Osteoblast (primary cell): ENCODE results near the gene PRG3. TPM values are rescaled to one million over a fixed set of nuclear protein-coding genes. Genes with fewer than 3 reads are reported as not detected.

Source experiments
- DNase-seq: peaks from one replicate; pipeline ENCODE4 v3.0.0; 2011; ENCODE audit warnings: low spot score, mixed read lengths; ENCODE audit not compliant: insufficient read length; ENCODE audit errors: missing footprints
- H2AFZ ChIP-seq: 2 replicates; pipeline ENCODE4 v1.6.0; 2011; ENCODE audit warnings: mild to moderate bottlenecking, low read length
- H3K27ac ChIP-seq: 2 replicates; pipeline ENCODE4 v1.5.1; 2011; ENCODE audit warnings: mild to moderate bottlenecking, low read depth, low read length, moderate library complexity
- H3K27me3 ChIP-seq: 2 replicates; pipeline ENCODE4 v1.6.0; 2012; ENCODE audit warnings: mild to moderate bottlenecking, control low read depth, inconsistent platforms, low read length, moderate library complexity; ENCODE audit not compliant: insufficient read depth
- H3K36me3 ChIP-seq: 2 replicates; pipeline ENCODE4 v1.5.1; 2011; ENCODE audit warnings: mild to moderate bottlenecking, low read length, control low read depth, moderate library complexity; ENCODE audit not compliant: insufficient read depth
- H3K4me1 ChIP-seq: 2 replicates; pipeline ENCODE4 v1.5.1; 2011; ENCODE audit warnings: mild to moderate bottlenecking, low read length, control low read depth, moderate library complexity; ENCODE audit not compliant: insufficient read depth
- H3K4me2 ChIP-seq: 2 replicates; pipeline ENCODE4 v1.6.0; 2011; ENCODE audit warnings: mild to moderate bottlenecking, low read length; ENCODE audit not compliant: insufficient read depth
- H3K4me3 ChIP-seq: fragments of 200-600 bp; sonication (generic); 3 replicates; pipeline ENCODE4 v1.5.1; 2012; ENCODE audit warnings: mild to moderate bottlenecking, low read length, inconsistent platforms; ENCODE audit not compliant: insufficient read depth
- H3K79me2 ChIP-seq: 2 replicates; pipeline ENCODE4 v1.6.0; 2012; ENCODE audit warnings: mild to moderate bottlenecking, low read length, control low read depth, inconsistent platforms; ENCODE audit not compliant: insufficient read depth
- H3K9me3 ChIP-seq: 2 replicates; pipeline ENCODE4 v1.5.1; 2011; ENCODE audit warnings: low read depth, low read length, control low read depth
- H4K20me1 ChIP-seq: 2 replicates; pipeline ENCODE4 v1.6.0; 2012; ENCODE audit warnings: mild to moderate bottlenecking, low read length, control low read depth; ENCODE audit not compliant: insufficient read depth
- CTCF ChIP-seq: IDR thresholded peaks from 2 replicates; pipeline ENCODE4 v1.5.1; 2011; ENCODE audit warnings: mild to moderate bottlenecking, low read depth, low read length, moderate library complexity; ENCODE audit errors: extremely low read depth
- total RNA-seq: library from RNA; depleted of rRNA; stranded (reverse); fragments of >200 nt; gene quantifications from 2 replicates; pipeline ENCODE4 v1.2.3, GENCODE V29; 2012

The PRG3 gene
- total RNA-seq, 1 donor: not detected

DNA sequence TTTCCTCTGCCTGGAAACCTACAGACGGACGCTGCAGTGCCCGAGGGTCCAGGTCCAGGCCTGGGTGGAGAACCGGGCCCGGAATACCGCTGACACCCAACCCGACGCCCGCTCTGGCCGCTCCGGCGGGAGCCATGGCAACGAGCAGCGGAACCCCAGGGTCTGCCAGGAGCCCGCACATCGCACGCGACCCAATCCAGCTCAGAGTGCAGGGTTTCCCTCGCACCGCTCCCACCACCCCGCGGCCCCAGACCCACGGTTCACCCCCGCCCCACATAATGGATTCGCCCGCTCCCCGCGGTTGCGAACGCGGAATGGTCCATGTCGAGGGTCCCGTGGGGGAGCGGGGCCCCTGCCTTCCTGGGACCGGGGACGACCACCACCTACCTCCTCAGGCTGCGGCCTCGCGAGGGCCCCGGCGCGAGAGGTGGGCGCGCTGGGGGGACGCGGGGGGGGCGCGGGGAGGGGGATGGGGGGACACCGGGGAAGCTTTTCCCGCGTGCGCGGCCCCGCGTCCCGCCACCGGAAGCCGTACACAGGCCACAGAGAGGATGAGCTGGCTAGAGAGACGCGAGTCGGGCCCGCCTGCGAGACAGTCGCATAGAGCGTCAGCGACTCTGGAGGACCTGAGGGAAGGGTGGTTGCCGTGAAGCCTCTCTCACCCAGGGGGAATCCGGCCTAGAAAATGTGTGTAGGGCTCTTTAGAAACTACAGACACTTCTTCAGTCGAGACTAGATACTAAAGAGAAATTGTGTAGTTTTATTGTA, 45.4 kb downstream of the PRG3 start, which contains the start of gene SSRP1:
SSRP1 (minus strand) TSS at position 550 of the 768 bp plus-strand sequence. CDS start 771 bp downstream, outside the sequence.
- peak; percentile 97 for DNase-seq
- Histone ChIP-seq H3K4me3 (peak within 1 kb of the TSS; percentile 80), H3K36me3 (peaks cover 35% of the 10 kb centered on the region), H4K20me1 (no peaks in the 10 kb centered on the region), H3K79me2 (peaks cover 40% of the 10 kb centered on the region), H3K9me3 (no peaks in the 10 kb centered on the region), H2AFZ (peak within 1 kb of the TSS; percentile 94), H3K27ac (peak within 1 kb of the TSS; percentile 82), H3K27me3 (peaks cover 18% of the 10 kb centered on the region), H3K4me1 (peaks cover 18% of the 10 kb centered on the region), H3K4me2 (peak within 1 kb of the TSS; percentile 90)
- TF ChIP-seq CTCF: no peak

GRCh38 chr11:57335023-57335342, 46.0 kb downstream of the PRG3 start:
- TF ChIP-seq CTCF: no peak
- Histone ChIP-seq H3K4me2 (peak overlapping the region; percentile 89), H3K79me2 (peaks cover 40% of the 10 kb centered on the region), H3K36me3 (peaks cover 40% of the 10 kb centered on the region), H3K4me1 (peaks cover 18% of the 10 kb centered on the region), H4K20me1 (no peaks in the 10 kb centered on the region), H3K27ac (peak overlapping the region; percentile 82), H3K4me3 (peak overlapping the region; percentile 80), H3K9me3 (no peaks in the 10 kb centered on the region), H2AFZ (peak overlapping the region; percentile 71), H3K27me3 (peaks cover 16% of the 10 kb centered on the region)
- DNase-seq: no peak

GRCh38 chr11:57332694-57333440, 48.1 kb downstream of the PRG3 start:
- no peak for TF ChIP-seq CTCF
- H3K4me1 ChIP-seq: peaks cover 18% of the 10 kb centered on the region
- H3K4me2 ChIP-seq: no peak overlapping the region
- H3K27ac ChIP-seq: no peak overlapping the region
- peaks cover 40% of the 10 kb centered on the region for H3K79me2 ChIP-seq
- H2AFZ ChIP-seq: no peak overlapping the region
- no peak overlapping the region for H3K4me3 ChIP-seq
- H3K36me3 ChIP-seq: peaks cover 62% of the 10 kb centered on the region
- H3K9me3 ChIP-seq: no peaks in the 10 kb centered on the region
- peak; percentile 47 for DNase-seq
- H4K20me1 ChIP-seq: no peaks in the 10 kb centered on the region
- H3K27me3 ChIP-seq: no peaks in the 10 kb centered on the region

- H3K79me2 ChIP-seq: peaks cover 40% of the 10 kb centered on the region
- no peaks in the 10 kb centered on the region for H4K20me1 ChIP-seq
- peaks cover 18% of the 10 kb centered on the region for H3K4me1 ChIP-seq
- peaks cover 73% of the 10 kb centered on the region for H3K36me3 ChIP-seq
- H3K9me3 ChIP-seq: no peaks in the 10 kb centered on the region
- H3K27me3 ChIP-seq: no peaks in the 10 kb centered on the region
- TF ChIP-seq CTCF: no peak
- H3K4me2 ChIP-seq: no peak overlapping the region
- no peak overlapping the region for H3K4me3 ChIP-seq
- peak; percentile 47 for DNase-seq
- H3K27ac ChIP-seq: no peak overlapping the region
- H2AFZ ChIP-seq: no peak overlapping the region
Observed at GRCh38 chr11:57331720-57332119, 49.2 kb downstream of the PRG3 start.
